Measurements from ENCODE around the gene KATNAL2. TPM values are rescaled to one million over a fixed set of nuclear protein-coding genes. Genes with fewer than 3 reads are reported as not detected.
A peak's percentile ranks its signal among the peaks of the same experiment; 100 is the strongest.

KATNAL2 gene
- total RNA-seq, 1 experiment from 2014 or later, result 2.0 TPM

- H3K79me2 ChIP-seq (ENCODE audit: low read length), result no peaks in the 10 kb centered on the region
- POLR2A ChIA-PET (ENCODE audit: unreplicated experiment), result no interaction called here
- CTCF ChIA-PET, result no interaction called here
Observed at GRCh38 chr18:47035156-47035671, 117.8 kb downstream of the KATNAL2 start, which contains the start of gene ELOA2. TSS of gene ELOA2 (minus strand) at chr18:47035621. CDS start at chr18:47035264, 357 bp downstream.

GRCh38 chr18:47036298-47036874, 119.0 kb downstream of the KATNAL2 start:
- POLR2A ChIA-PET (ENCODE audit: unreplicated experiment), result no interaction called here
- Histone ChIP-seq H3K9me2 (replicated peaks; ENCODE audit: low read length) (no peaks in the 10 kb centered on the region), H3K79me2 (ENCODE audit: low read length) (no peaks in the 10 kb centered on the region), H3K4me3 (ENCODE audit: low read length) (no peak overlapping the region), H4K20me1 (ENCODE audit: low read length) (no peaks in the 10 kb centered on the region), H3K27ac (ENCODE audit: low read length) (no peak overlapping the region), H2AFZ (ENCODE audit: low read length) (no peak overlapping the region), H3K27me3 (ENCODE audit: low read length) (no peaks in the 10 kb centered on the region), H3K4me1 (ENCODE audit: insufficient read depth, low read length) (no peaks in the 10 kb centered on the region), H3K4me2 (ENCODE audit: low read length) (no peak overlapping the region), H3F3A (ENCODE audit: low read length, unreplicated experiment) (no peaks in the 10 kb centered on the region), H3K9me3 (ENCODE audit: low read length) (no peaks in the 10 kb centered on the region), H3K9ac (ENCODE audit: low read length) (no peak overlapping the region), H3K36me3 (ENCODE audit: low read depth, low read length) (no peaks in the 10 kb centered on the region)
- BruUV-seq (replicated peaks), result no TSS peak
- intact Hi-C loops (cut with micrococcal nuclease), result no loop called here
- CTCF ChIA-PET, result no interaction called here
- DNase-seq, result peak; percentile 49
- peak; percentile 62 for ATAC-seq
- TF ChIP-seq EZH2phosphoT487 (IDR thresholded peaks at IDR 0.05; ENCODE audit: borderline replicate concordance, low read length), result no peak
- TF ChIP-seq CTCF (conservative IDR thresholded peaks at IDR 0.05; ENCODE audit: low read depth, low read length), result peak; percentile 59
- no peak for TF ChIP-seq EZH2 (IDR thresholded peaks at IDR 0.05; ENCODE audit: low read length, unreplicated experiment)

More at GRCh38 chr18:47035156-47035671, 117.8 kb downstream of the KATNAL2 start, which contains the start of gene ELOA2:
- TF ChIP-seq EZH2phosphoT487 (IDR thresholded peaks at IDR 0.05; ENCODE audit: borderline replicate concordance, low read length) (no peak), CTCF (conservative IDR thresholded peaks at IDR 0.05; ENCODE audit: low read depth, low read length) (no peak), EZH2 (IDR thresholded peaks at IDR 0.05; ENCODE audit: low read length, unreplicated experiment) (no peak)
- H3K27me3 ChIP-seq (ENCODE audit: low read length), result no peaks in the 10 kb centered on the region
- ATAC-seq, result no peak
- no peak within 1 kb of the TSS for H3K4me2 ChIP-seq (ENCODE audit: low read length)
- BruUV-seq (replicated peaks), result no TSS peak
- H3K4me1 ChIP-seq (ENCODE audit: insufficient read depth, low read length), result no peaks in the 10 kb centered on the region
- no peaks in the 10 kb centered on the region for H3K9me2 ChIP-seq (replicated peaks; ENCODE audit: low read length)
- no peaks in the 10 kb centered on the region for H4K20me1 ChIP-seq (ENCODE audit: low read length)
- intact Hi-C loops (cut with micrococcal nuclease), result no loop called here
- no peaks in the 10 kb centered on the region for H3K9me3 ChIP-seq (ENCODE audit: low read length)
- H3K36me3 ChIP-seq (ENCODE audit: low read depth, low read length), result no peaks in the 10 kb centered on the region
- H2AFZ ChIP-seq (ENCODE audit: low read length), result no peak within 1 kb of the TSS
- no peak within 1 kb of the TSS for H3K4me3 ChIP-seq (ENCODE audit: low read length)
- no peak within 1 kb of the TSS for H3K27ac ChIP-seq (ENCODE audit: low read length)
- H3K9ac ChIP-seq (ENCODE audit: low read length), result no peak within 1 kb of the TSS
- DNase-seq, result no peak
- H3F3A ChIP-seq (ENCODE audit: low read length, unreplicated experiment), result no peaks in the 10 kb centered on the region

- intact Hi-C loops (cut with micrococcal nuclease), result no loop called here
- TF ChIP-seq EZH2 (IDR thresholded peaks at IDR 0.05; ENCODE audit: low read length, unreplicated experiment), result no peak
- no peak for TF ChIP-seq EZH2phosphoT487 (IDR thresholded peaks at IDR 0.05; ENCODE audit: borderline replicate concordance, low read length)
- no peak for TF ChIP-seq CTCF (conservative IDR thresholded peaks at IDR 0.05; ENCODE audit: low read depth, low read length)
- no peak overlapping the region for H2AFZ ChIP-seq (ENCODE audit: low read length)
- no peak for ATAC-seq
- no peak overlapping the region for H3K27ac ChIP-seq (ENCODE audit: low read length)
- no peak overlapping the region for H3K4me3 ChIP-seq (ENCODE audit: low read length)
- no peaks in the 10 kb centered on the region for H4K20me1 ChIP-seq (ENCODE audit: low read length)
- no peaks in the 10 kb centered on the region for H3K79me2 ChIP-seq (ENCODE audit: low read length)
- no peaks in the 10 kb centered on the region for H3K36me3 ChIP-seq (ENCODE audit: low read depth, low read length)
- ChIA-PET CTCF (no interaction called here), POLR2A (ENCODE audit: unreplicated experiment) (no interaction called here)
- H3K4me1 ChIP-seq (ENCODE audit: insufficient read depth, low read length), result no peaks in the 10 kb centered on the region
- no peak overlapping the region for H3K9ac ChIP-seq (ENCODE audit: low read length)
- BruUV-seq (replicated peaks), result no TSS peak
- no peaks in the 10 kb centered on the region for H3F3A ChIP-seq (ENCODE audit: low read length, unreplicated experiment)
- H3K4me2 ChIP-seq (ENCODE audit: low read length), result no peak overlapping the region
- H3K9me3 ChIP-seq (ENCODE audit: low read length), result no peaks in the 10 kb centered on the region
- DNase-seq, result no peak
- no peaks in the 10 kb centered on the region for H3K9me2 ChIP-seq (replicated peaks; ENCODE audit: low read length)
- H3K27me3 ChIP-seq (ENCODE audit: low read length), result no peaks in the 10 kb centered on the region
Observed at GRCh38 chr18:47036927-47037578, 119.7 kb downstream of the KATNAL2 start.

Measured in PC-3 (cell line).